Heart right ventricle (tissue), 16 donors: Measurements from ENCODE around the gene SLC4A5. TPM values are rescaled to one million over a fixed set of nuclear protein-coding genes. Genes with fewer than 3 reads are reported as not detected.

Source experiments
- ATAC-seq, 8 donors: fragments of 200-7000 bp; cut with Tn5 transposase; one replicate each; pipeline ENCODE4 v1.9.1; 2020; ENCODE audit warnings: mild to moderate bottlenecking in 8 of 8, moderate library complexity in 8 of 8, moderate number of reproducible peaks in 1 of 8
- DNase-seq, 2 donors: peaks; one replicate each; pipeline ENCODE4 v3.0.0-alpha.2; 2020
- H3K27ac ChIP-seq, 10 donors: fragments of 200-600 bp; sonication (generic) in 2 of 10; one replicate each; pipeline versions ENCODE4 v1.5.0 to v1.8.0; 2020 to 2022; ENCODE audit warnings: mild to moderate bottlenecking in 3 of 10
- H3K27me3 ChIP-seq, 7 donors: fragments of 200-600 bp; one replicate each; pipeline ENCODE4 v1.8.0; 2021 to 2022; ENCODE audit warnings: mild to moderate bottlenecking in 2 of 7
- H3K36me3 ChIP-seq, 9 donors: fragments of 200-600 bp; sonication (generic) in 1 of 9; one replicate each; pipeline versions ENCODE4 v1.5.0 to v1.8.0; 2020 to 2022; ENCODE audit warnings: mild to moderate bottlenecking in 2 of 9
- H3K4me1 ChIP-seq, 9 donors: fragments of 200-600 bp; sonication (generic) in 1 of 9; one replicate each; pipeline versions ENCODE4 v1.5.0 to v1.8.0; 2020 to 2022; ENCODE audit warnings: mild to moderate bottlenecking in 4 of 9
- H3K4me3 ChIP-seq, 10 donors: fragments of 200-600 bp; sonication (generic) in 2 of 10; one replicate each; pipeline versions ENCODE4 v1.5.0 to v1.8.0; 2020 to 2022; ENCODE audit warnings: mild to moderate bottlenecking in 7 of 10, moderate library complexity in 2 of 10
- H3K9me3 ChIP-seq, 11 donors: fragments of 200-600 bp in 10 of 11; sonication (generic) in 2 of 11; one replicate each; pipeline versions ENCODE4 v1.5.0 to v1.8.0; 2013 to 2022; ENCODE audit warnings: mild to moderate bottlenecking in 2 of 11, control low read depth in 1 of 11, moderate library complexity in 1 of 11
- WGBS, 2 donors: extraction: QIAGEN DNeasy Blood & Tissue Kit; methylation state at CpG; one replicate each; pipeline ENCODE4 v1.1.7; 2013; ENCODE audit warnings: inconsistent platforms in 1 of 2; 5-methylcytosine and 5-hydroxymethylcytosine counted together
- intact Hi-C, 10 donors: fragments of 100-400 bp; cut with DNase I; formaldehyde crosslinking; loops; one replicate each; pipeline versions ENCODE4 v1.11.1 to v1.14.2; 2022
- polyA plus RNA-seq, 2 donors: library from polyadenylated mRNA; stranded (reverse); fragments of 200-250 nt; gene quantifications; one replicate each; pipeline ENCODE4 v1.2.3, GENCODE V29; 2013
- total RNA-seq, 10 donors: library from RNA; stranded (reverse); fragmentation: NEBNext Ultra II Directional in 3 of 10; extraction: Animal tissue kit (Norgen Biotek cat#: 25700) in 3 of 10; gene quantifications; one replicate each; pipeline versions ENCODE4 v1.2.1 to v1.2.4, GENCODE V29; 2021 to 2023
- TF ChIP-seq, protein P1 (sequence below), 9 donors: fragments of 200-600 bp; sonication (generic) in 2 of 9; IDR thresholded peaks; one replicate each; pipeline versions ENCODE4 v1.5.0 to v1.8.0; 2021 to 2022; ENCODE audit warnings: antibody characterized with exemption in 9 of 9, mild to moderate bottlenecking in 5 of 9, moderate library complexity in 1 of 9
- donor health status: Arrhythmogenic right ventricular cardiomyopathy.
- donor health status: ischemic (EF 13 %, LVEDD 7.1; RV severe dilation, severe dysfunction).
- donor health status: healthy with polysubstance abuse.
- donor health status: DM: no; HTN: yes; CAD: no.
- donor health status: DM: no; HTN: no; CAD: no.
- donor health status: ischemic (EF 25% LVEDD 6.9; RV normal size, moderate dysfunction).
- donor health status: ischemic (EF 25% LVEDD 5.7; RV mildly dilated, moderate dysfunction).
- donor health status: healthy.
- donor health status: DM: yes; HTN: yes; CAD: no.
- donor health status: Ischemic cardiomyopathy.
- donor health status: ischemic (EF 35%, LVEDD 5.7; RV mildly dilated, moderate dysfunction).
- donor health status: nonischemic (EF 11% LVEDD 7.7; RV severe dilation, severe dysfunction).
- donor health status: DM: yes; HTN: yes; CAD: no.
- donor health status: PGD.
- donor health status: ischemic (EF 29% LVEDD 5.4; RV normal size, mild dysfunction).
- donor health status: nonischemic (EF 23%, LVEDD 6.1; RV moderate dilation, normal function).

SLC4A5 gene
- total and polyA plus RNA-seq, 12 donors = 0.43 to 4.6 (median 1.9) TPM

DNA sequence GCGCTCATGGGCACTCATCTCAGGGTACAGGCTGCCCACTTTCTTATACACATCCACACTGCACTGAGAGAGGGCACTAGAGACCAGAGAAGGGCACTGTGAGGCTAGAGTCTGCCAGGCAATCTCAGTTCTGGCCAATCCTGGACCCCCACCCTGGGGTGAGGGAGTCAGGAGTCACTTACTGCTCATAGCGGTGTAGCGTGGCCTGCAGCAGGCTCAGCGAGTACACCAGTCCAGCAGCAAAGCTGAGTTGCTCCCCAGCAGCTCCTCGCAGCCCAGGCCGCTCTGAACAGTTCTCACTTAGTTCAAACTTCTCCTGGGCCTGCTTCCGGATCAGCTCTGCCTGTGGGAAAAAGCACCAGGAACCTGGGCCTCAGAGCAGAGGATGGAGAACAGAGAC, 24.6 kb upstream of the SLC4A5 start:
- H3K27me3 ChIP-seq = no peaks in the 10 kb centered on the region
- H3K27ac ChIP-seq = no peak overlapping the region
- no peak for DNase-seq
- H3K36me3 ChIP-seq = peaks cover 10 to 100% (median 84%) of the 10 kb centered on the region in 9 donors
- no peak for ATAC-seq
- H3K9me3 ChIP-seq = no peaks in the 10 kb centered on the region
- TF ChIP-seq, protein P1, sequence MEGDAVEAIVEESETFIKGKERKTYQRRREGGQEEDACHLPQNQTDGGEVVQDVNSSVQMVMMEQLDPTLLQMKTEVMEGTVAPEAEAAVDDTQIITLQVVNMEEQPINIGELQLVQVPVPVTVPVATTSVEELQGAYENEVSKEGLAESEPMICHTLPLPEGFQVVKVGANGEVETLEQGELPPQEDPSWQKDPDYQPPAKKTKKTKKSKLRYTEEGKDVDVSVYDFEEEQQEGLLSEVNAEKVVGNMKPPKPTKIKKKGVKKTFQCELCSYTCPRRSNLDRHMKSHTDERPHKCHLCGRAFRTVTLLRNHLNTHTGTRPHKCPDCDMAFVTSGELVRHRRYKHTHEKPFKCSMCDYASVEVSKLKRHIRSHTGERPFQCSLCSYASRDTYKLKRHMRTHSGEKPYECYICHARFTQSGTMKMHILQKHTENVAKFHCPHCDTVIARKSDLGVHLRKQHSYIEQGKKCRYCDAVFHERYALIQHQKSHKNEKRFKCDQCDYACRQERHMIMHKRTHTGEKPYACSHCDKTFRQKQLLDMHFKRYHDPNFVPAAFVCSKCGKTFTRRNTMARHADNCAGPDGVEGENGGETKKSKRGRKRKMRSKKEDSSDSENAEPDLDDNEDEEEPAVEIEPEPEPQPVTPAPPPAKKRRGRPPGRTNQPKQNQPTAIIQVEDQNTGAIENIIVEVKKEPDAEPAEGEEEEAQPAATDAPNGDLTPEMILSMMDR (IDR thresholded peaks at IDR 0.05) = no peak
- H3K4me3 ChIP-seq = no peak overlapping the region
- H3K4me1 ChIP-seq = peaks cover 0 to 31% (median 15%) of the 10 kb centered on the region in 9 donors
- intact Hi-C loops = no loop called here
- 92 to 98% methylated on average over 7 of the region's 7 CpGs for WGBS, 2 donors

DNA sequence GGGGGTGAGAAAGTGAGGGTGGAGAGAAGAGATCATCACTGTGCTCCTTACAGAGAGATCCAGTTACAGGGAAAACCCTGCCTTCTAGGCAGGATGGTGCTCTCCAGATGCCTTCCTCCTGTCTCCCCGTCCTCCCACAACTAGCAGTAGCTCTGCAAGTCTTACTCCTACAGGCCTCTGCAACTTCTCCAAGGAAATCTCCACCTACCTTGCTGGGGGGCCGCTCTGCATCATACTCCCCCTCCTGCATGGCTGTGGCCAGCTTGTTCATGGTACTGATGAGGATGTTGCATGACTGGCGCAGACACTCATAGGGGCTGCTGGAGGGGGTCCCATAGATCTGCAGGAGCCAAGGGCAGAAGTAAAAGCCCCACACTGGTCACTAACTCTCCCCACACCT, 22.8 kb upstream of the SLC4A5 start:
- TF ChIP-seq, protein P1 (IDR thresholded peaks at IDR 0.05) = no peak
- Histone ChIP-seq H3K27me3 (no peaks in the 10 kb centered on the region), H3K4me1 (peaks cover 0 to 21% (median 8%) of the 10 kb centered on the region in 9 donors), H3K4me3 (no peak overlapping the region), H3K36me3 (peaks cover 10 to 100% (median 90%) of the 10 kb centered on the region in 9 donors), H3K9me3 (no peaks in the 10 kb centered on the region), H3K27ac (peak overlapping the region in 2 of 10 donors; percentile 69 to 78)
- intact Hi-C loops = no loop called here
- ATAC-seq (no peak), DNase-seq (no peak)
- WGBS, 2 donors = 98 to 100% methylated on average over 3 of the region's 3 CpGs

DNA sequence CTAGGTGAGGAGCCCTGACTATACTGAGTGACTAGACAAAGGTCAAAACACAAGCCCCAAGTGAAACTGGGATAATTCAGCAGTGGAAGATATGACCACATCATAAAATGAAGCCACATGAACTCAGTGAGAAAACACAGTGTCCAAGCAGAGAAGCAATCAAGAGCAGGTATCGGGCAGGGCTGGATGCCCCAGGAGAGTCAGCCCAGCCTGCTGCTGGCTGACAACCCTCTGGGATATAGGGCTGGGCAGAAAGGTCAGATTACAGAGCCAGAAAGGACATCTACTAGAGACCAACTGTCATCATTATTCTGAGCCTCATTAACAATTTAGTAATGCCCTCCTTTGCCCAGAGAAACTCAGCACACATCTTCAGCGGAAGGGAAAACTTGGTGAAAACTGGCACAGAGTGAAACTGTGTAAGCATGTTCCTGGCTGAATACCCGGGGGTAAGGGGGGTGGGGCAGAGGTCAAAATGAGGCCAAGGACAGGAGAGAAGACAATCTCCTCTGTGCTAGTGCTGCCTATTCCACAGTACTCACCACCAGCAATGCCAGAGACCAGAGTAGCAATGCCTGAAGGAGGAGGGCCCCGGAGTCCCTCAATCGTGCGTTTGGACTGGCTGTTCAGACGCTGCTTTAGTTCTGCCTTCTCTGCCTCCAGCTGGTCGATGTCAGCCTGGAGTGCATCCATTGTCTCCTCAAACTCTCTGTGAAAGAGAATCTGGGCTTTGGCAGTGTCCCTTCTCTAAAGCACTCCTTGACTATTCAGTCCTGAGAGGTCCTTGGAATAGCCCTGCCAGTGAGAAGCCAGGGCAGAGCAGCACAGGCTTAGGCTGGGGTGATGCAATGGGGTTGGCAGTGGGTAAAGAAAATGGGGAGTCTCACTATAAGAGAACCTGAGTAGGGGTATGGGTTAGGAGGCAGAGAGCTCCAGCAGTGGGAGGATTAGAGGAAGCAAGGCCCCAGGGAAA, 21.6 kb upstream of the SLC4A5 start:
- DNase-seq (no peak), ATAC-seq (peak in 6 of 8 donors; percentile 56 to 82 (median 72))
- Histone ChIP-seq H3K27me3 (no peaks in the 10 kb centered on the region), H3K4me1 (peaks cover 0 to 21% (median 8%) of the 10 kb centered on the region in 9 donors), H3K9me3 (no peaks in the 10 kb centered on the region), H3K27ac (peak overlapping the region; percentile 14 to 78 (median 70)), H3K4me3 (no peak overlapping the region), H3K36me3 (peaks cover 10 to 100% (median 91%) of the 10 kb centered on the region in 9 donors)
- TF ChIP-seq, protein P1 (IDR thresholded peaks at IDR 0.05) = no peak
- WGBS, 2 donors = 52 to 53% methylated on average over 8 of the region's 8 CpGs
- intact Hi-C loops = no loop called here

DNA sequence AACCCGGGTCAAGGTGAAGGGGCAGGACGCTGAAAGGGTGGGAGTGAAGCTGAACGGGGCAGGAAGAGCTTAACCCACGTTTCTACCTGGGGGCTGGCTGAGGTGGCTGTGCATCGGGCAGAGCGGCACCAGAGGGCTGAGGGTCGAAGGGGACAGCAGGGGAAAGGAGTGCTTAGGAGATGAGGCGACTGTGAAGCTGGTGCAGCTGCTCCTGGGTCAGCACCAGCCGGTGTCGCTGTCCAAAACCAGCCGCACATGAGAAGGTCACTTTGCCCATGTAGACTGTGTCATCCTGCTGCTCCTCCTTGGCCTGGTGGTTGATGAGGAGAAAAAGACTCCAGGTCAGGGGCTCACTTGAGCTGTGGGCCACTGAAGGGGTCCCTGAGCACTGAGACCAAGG, 18.1 kb upstream of the SLC4A5 start:
- no peak overlapping the region for H3K4me3 ChIP-seq
- H3K27ac ChIP-seq = no peak overlapping the region
- no peaks in the 10 kb centered on the region for H3K27me3 ChIP-seq
- intact Hi-C loops = no loop called here
- TF ChIP-seq, protein P1 (IDR thresholded peaks at IDR 0.05) = no peak
- H3K9me3 ChIP-seq = no peaks in the 10 kb centered on the region
- ATAC-seq = no peak
- peaks cover 0 to 21% (median 8%) of the 10 kb centered on the region in 9 donors for H3K4me1 ChIP-seq
- no peak for DNase-seq
- 87 to 92% methylated on average over 11 of the region's 11 CpGs for WGBS, 2 donors
- peaks cover 0 to 100% (median 68%) of the 10 kb centered on the region in 9 donors for H3K36me3 ChIP-seq
